HG03565 (cell line): ENCODE results near the gene MALSU1.

Experiments used
- ATAC-seq: cut with Tn5 transposase; IDR thresholded peaks from one replicate; pipeline ENCODE4 v1.9.1; 2021; ENCODE audit warnings: mild to moderate bottlenecking, moderate library complexity; ENCODE audit not compliant: unreplicated experiment

The MALSU1 gene

DNA sequence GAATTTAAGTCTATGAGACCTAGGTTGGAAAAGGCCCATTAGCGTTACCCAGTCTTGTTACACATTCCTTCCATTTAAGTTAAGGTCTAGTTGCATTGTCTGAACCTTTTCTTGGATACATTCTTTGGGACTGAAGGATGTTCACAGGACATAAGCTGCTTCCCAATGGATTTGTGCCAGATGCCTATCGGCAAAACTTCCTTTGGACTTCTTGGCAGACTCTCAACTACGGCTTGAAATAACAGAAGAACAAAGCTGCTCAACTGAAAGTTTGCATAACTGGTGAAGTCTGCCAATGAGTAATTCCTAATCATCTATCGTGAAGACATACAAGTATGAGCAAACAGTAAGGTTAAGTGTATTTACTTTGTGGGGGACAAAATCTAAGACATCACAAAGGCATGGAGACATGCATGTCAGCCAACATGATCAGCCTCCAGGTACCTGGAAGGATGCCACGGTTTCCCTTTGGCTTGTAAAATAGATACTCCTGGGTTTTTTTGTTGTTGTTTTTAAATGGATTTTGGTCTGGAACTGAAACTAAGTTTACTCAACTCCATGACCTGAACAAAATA lies 35.4 kb downstream of the MALSU1 start:
- ATAC-seq = no peak

DNA sequence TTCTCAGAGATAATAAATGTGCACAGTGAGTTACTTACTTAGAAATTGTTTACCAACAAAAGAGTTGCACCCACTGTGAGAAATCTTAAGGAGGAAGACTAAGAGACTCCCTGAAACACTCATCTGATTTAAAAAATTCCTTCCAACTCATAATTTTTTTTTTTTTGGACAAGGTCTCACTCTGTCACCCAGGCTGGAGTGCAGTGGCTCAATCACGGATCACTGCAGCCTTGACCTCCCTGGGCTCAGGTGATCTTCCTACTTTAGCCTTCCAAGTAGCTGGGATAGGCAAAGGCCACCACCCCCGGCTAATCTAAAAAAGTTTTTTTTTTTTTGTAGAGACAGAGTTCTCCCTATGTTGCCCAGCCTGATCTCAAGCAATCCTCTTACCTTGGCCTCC lies 36.0 kb downstream of the MALSU1 start:
- ATAC-seq = no peak

DNA sequence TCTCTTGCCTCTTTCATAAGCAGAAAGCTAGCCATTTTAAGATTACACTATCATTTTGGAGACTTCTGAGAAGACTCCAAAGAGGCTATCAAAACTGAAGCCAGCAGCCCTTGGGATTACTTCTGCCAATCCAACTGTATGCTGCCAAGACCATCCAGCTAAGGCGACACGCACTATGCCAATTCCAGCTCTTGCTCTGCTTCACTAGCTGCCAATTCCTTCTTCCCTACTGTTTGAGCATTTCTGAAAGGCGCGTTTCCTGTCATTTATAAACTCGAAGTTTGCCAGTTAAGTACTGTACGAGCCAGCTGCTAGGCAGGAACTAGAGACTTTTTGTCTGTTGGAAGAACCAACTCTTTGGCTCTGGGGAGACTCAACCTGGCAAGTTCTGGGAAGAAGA lies 36.5 kb downstream of the MALSU1 start:
- ATAC-seq = no peak

DNA sequence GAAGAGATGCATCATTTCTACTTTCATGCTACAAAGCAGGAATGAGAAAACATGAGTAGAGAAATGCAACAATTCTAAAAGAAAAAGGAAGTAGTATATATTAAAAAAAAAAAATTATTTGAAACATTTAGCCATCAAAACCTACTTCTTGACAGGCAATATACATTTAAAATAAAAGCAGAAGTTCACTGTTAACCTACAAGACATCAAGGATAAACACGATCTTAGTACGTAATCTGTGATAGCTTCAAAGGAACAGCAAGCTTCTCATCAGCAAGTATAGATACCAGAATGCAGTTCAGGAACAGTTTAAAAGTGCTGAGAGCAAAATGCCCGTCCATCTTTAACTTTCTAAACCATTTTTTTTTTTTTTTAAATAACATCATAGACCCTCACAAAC lies 36.9 kb downstream of the MALSU1 start:
- no peak for ATAC-seq

DNA sequence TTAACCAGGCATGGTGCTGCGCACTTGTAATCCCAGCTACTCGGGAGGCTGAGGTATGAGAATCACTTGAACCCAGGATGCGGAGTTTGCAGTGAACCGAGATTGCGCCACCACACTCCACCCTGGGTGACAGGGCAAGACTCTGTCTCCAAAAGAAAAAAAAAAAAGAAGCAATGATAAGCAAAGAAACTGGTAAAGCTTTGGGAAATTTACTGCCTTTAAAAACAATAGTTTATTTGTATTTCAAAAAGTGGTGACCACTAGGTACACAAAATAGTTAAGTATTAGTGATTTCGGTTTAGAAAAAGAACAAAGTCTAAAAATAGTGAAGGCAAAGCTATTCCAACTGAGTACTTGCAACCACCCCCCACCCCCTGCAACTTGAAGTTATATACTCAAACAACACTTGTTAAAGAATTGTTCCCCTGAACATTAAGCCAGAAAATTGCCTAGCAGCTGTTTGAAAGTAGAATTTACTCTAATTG lies 37.7 kb downstream of the MALSU1 start:
- no peak for ATAC-seq

DNA sequence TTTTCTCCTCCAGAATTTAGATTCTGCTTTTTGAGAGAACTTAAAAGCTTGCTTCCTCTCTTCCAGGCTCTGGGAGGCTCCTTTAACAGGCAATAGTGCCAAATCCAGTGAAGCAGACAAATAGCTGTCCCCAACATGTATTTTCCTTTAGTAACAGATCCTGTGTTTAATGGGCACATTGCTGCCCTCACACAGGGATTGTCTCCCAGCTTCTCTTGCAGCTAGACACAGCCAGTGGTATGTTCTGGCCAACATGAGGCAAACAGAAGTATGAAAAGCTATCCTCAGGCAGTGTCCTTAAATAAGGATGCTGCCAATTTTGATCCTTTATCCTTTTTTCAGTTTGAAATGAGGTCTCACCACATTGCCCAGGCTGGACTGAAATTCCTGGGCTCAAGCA lies 38.2 kb downstream of the MALSU1 start:
- no peak for ATAC-seq

DNA sequence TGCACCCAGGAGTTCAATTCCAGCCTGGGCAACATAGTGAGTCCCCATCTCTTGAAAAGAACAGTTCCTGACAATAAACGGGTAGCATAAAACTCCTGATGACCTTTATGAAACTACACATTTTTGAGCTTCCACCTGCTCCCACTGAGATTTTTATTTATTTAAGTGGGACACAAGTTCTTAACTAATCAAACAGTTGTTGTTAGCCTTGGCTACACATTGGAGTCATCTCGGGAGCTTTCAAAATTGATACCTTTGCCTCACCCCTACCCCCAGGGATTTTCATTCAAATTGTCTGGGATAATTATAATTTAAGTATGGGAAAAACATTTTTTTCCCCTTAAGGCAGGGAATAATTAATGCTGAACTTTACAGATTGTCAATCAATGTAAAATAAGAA lies 39.3 kb downstream of the MALSU1 start:
- ATAC-seq = no peak

DNA sequence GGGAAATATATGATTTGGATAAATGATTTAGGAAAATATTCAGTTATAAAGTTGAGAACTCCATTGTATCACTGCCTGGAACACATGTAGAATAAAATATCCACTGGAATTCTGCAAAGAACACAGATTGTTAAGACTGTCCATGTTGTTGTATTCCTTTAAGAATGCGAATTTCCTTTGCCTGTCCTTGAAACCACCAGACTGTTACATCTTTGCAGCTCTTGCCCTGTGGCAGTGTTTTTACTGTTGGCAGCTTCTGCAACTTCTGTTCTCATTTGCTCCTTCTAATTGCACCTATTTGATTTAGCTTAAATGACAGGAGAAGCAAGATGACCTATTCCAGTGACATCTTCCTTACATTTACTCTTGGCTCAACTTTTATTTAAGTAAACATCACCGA lies 39.7 kb downstream of the MALSU1 start:
- no peak for ATAC-seq

DNA sequence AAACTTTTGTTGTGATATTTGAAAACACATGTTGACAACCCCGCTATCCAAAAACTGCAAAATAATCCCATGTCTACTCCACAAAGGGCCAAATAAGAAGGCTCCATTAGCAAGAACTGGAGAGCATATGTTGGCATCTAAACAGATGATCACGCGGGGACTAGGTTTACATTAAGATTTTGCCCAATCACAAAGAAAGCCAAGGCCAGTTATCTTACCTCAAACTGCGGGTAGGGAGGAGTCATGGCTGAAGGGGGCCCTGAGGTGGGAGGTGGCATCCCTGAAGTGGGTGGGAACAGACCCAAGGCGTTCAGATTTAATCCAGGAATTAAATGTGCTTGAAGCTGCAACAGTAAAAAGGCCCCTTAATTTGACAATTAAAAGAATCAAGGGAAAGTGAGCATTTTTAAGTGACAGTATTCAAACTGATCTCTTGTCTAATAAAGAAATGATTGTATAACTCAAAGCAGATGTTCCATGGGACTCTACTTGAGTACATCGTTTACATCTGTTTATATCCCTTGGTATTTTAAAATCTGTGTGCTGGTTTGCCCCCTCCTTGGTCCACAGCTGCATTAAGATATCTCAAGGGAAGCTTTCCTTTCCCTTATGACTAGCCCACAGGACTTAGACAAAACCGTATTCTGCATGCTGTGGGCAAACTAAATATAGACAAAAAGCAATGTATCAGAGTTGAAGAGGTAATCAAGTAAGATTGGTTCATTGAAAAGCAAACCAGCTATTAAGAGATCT lies 42.9 kb downstream of the MALSU1 start:
- no peak for ATAC-seq

DNA sequence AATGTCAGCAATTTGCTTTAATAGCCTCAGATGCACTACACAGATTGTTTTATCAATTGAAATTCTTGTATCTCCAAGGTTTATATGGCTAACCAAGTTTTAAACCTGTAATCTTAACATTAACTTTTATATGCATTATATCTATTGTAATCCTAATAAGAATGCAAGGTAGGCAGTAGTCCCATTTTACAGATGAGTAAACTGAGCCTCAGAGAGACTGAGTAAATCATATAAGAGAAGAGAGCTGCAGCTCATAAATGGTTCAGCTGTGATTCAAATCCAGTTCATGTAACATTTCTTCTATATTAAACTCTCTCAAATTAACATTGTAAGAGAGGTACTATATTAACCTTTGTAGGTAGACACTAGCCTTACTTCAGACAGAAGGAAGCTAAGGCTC lies 44.0 kb downstream of the MALSU1 start:
- ATAC-seq = no peak

DNA sequence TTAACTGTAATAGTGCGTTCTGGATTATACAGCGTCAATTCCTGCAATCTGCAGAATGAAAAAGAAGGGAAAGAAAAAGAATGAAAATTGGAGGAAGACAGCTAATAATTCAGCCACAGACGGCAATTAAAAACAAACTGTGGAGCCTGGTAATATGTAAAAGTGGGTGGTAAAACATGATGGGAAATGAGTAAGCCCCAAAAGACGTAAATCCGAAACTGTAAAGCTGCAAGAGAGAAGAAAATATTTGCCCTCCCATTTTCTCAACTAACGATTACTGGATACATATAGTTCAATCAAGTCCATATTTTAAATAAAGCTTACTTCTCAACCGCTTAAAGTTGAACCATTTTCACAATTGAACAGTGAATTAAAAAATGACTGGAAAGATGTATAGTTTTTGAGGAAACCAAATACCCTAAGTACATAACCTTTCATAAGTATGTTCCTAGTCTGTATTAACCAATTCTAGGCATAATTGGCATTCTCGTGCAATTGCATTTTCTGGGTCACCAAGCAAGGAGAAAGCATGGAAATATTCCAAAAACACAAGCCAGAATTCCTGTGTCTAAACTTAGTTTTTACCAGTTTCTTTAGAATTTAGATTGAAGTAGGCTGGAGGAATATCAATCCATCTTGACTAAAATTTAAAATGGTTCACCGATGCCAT lies 44.8 kb downstream of the MALSU1 start:
- ATAC-seq = no peak

DNA sequence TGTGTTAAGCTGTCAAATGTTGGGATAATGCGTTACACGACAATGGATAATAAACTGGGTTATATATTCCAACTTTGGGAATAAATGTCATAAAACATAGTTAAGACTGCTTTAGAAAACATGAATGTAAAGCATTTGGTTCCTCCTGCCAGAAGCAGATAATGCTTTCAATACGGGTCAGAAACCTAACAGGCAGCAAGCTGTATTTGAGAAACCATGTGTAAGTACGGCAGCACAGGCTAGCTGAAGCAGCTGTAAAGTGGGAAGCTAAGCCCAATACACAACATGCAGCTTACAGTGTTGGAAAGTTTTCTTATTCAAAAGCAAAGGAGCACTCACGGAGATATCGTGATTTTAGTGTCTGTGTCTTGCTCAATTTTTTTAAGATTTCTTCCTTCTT lies 46.5 kb downstream of the MALSU1 start:
- ATAC-seq = no peak

DNA sequence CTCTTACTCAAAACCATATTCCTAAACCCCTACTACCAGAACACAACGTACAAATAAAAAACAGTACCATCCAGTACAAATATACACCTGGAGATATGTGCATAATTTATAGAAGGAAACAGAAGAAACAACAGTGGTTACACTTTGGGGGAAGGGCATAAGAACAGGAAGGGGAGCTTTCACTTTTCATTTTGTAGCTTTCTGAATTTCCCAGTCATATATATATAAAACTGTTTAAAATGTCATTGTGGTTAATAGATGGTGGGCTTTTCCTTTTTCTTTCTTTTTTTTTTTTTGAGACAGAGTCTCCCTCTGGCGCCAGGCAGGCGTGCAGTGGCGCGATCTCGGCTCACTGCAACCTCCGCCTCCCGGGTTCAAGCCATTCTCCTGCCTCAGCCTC lies 47.2 kb downstream of the MALSU1 start:
- no peak for ATAC-seq

DNA sequence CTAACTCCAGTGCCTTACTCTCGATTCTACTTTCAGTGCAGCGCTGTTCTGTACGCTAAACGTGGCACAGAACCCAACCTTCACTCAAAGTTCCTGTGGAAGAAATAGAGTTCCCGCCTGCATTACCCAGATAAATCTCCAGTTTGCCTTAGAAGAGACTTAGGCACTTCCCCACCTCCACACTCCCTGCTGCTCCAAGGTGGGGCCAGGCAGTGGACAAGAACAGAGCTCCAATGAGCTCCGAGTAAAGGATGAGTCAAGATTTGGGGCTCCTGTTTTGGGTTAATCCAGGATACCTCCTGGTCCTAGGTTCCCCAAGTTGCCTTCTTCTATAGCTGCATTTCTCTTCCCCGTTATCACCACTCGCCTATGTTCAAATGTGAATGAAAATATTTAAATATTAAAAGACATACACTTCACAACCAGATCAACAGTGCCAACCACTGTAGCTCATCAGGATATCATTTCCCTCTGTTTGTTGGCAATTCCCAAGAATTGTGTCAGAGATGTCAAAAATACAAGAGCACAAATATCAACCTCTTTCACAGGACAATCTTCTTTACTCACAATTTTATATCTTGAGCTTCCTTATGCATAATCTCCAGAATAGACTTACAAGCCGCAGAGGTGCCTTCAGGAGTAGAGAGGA lies 48.0 kb downstream of the MALSU1 start:
- ATAC-seq = no peak

DNA sequence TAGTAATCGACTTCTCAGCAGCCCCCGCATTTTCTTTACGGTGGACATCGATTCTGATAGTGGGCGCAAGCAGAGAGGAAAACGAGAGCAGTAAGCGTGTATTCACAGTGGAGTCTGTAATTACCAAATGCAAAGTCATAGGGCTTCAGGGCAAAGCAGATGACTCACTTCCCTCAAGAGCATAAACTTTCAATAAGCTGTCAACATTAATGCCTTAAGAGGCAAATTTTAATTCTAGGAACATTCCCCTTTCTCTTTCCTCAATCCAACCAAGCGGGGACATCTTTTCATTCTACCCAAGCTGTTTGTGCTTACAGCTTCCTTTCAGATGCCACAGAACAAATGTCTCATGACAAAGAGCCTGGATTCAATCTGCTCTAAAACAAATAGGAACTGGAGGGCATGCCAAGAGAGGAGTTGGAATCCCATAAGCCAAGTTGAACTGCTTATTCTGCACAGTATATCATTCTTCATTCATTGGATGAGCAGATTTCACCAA lies 48.6 kb downstream of the MALSU1 start:
- ATAC-seq = no peak

DNA sequence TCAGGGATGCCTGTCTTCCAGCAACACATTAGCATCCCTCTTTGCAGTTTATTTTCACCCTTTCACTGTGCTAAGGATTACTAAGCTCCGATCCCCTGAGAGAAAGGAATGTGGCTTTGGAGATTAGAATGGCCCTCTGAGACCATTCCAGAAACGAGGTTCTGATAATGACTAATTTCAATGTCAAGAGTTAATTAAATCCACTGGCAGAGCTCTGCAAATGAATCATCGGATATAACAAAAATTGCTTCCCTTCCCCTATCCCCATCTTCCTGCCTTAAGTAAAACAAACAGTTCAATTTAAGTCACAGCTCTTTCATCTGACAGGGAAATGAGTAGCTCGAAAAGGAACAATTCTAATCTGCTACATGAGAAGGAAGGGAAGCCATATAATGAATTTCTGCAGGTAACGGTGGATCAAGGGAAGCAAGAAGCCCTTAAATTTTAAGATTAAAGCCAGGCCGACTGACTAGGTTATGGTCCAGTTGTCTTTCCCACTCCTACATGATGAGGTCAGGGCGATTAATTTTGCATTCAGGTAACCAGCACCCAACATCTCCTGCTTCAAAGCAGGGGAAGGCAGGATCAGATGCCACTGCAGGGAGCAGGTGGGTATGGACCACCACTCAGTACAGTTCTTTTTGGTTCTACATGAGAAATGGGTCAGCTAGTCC lies 50.5 kb downstream of the MALSU1 start:
- no peak for ATAC-seq

DNA sequence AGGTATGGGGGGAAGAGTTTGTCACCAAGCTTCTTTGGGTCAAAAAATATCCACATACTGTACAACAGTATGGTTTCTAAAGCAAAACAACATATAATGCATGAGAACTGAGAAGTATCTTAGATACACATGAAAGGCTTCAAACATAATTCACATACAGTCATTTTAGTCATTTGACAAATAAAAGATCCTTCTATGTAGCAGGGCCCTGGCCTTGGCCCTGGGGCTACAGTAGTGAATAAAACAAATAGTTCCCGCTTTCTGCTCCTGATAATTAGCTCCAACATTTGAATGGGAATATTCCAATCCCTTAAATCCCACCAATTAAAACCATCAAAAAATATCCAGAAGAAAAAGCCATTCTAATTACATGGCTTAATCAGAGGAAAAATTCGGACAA lies 51.3 kb downstream of the MALSU1 start:
- no peak for ATAC-seq

DNA sequence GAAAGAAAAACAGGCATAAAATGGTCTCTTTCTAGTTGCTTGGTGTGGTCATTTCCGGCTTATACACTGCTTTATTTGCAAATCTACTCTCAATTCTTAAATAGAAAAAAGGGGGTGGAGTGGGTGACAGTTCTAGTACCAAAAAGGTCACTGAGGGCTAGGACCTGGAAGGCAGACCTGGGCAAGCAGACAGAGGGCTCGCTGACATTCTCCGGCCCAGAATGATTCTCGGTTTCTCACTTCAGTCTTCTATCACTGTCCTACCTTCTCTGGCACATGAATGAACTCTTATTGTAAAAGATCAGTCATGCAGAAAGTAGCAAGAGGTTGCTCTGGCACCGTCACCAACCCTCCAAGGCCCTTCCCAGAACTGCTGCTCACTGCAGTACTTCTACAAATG lies 54.0 kb downstream of the MALSU1 start:
- no peak for ATAC-seq

DNA sequence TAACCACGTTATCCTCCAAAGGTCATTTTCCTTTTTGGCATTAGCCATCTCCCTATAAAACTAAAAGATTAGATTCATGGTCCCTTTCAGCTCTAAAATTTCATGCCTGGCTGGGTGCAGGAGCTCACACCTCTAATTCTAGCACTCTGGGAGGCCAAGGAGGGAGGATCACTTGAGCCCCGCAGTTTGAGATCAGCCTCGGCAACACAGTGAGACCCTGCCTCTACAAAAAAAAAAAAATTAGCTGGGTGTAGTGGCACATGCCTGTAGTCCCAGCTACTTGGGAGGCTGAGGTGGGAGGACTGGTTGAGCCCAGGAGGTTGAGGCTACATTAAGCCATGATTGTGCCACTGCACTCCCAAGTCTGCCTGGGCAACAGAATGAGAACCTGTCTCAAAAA lies 57.0 kb downstream of the MALSU1 start:
- no peak for ATAC-seq

DNA sequence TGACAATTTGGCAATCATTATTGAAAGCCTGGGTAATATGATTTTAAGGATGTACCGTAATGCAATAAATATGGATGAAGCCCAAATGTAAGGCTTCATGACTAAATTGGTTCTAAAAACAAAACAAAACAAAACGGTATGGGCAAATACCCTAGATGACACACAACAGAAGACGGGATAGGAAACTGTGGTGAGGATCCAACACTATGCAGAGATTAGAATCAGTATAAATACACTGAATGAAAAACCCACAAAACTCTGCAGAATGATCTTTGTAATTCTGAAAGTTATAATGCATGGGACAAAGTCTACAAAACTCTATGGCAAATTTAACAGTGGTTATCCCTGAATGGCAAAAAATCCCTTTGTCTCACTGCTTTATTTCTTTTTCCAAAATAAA lies 57.6 kb downstream of the MALSU1 start:
- ATAC-seq = no peak
